WTC11 (cell line): ENCODE results near the gene UBXN11. TPM values are rescaled to one million over a fixed set of nuclear protein-coding genes. Genes with fewer than 3 reads are reported as not detected.

ENCODE experiments used
- ATAC-seq: fragments of 200-7000 bp; cut with Tn5 transposase; 2 replicates; pipeline ENCODE4 v1.10.0; 2021; ENCODE audit warnings: mild to moderate bottlenecking, moderate library complexity
- CTCF ChIA-PET: fragments of 300-600 bp; sonication (Branson Sonifier 250); formaldehyde crosslinking; loops from one replicate; lab custom pipeline; 2021; ENCODE audit warnings: antibody characterized with exemption; lab: Charles Lee
- POLR2A ChIA-PET: fragments of 350-600 bp; sonication (Branson Sonifier 250); formaldehyde crosslinking; loops from one replicate; lab custom pipeline; 2021; ENCODE audit warnings: antibody characterized with exemption; lab: Charles Lee
- DNase-seq: peaks from one replicate; pipeline ENCODE4 v3.0.0; 2021; ENCODE audit warnings: low spot score
- H3K27ac Mint-ChIP-seq: 2 replicates; pipeline ENCODE4 v1.8.0; 2021; ENCODE audit warnings: mixed read lengths
- H3K27me3 Mint-ChIP-seq: 2 replicates; pipeline ENCODE4 v1.8.0; 2021; ENCODE audit warnings: low read depth, mild to moderate bottlenecking, moderate library complexity, mixed read lengths
- H3K36me3 Mint-ChIP-seq: 2 replicates; pipeline ENCODE4 v1.8.0; 2021; ENCODE audit warnings: mixed read lengths
- H3K4me1 Mint-ChIP-seq: 2 replicates; pipeline ENCODE4 v1.8.0; 2022; ENCODE audit warnings: mixed read lengths
- H3K4me3 Mint-ChIP-seq: 2 replicates; pipeline ENCODE4 v1.8.0; 2021; ENCODE audit warnings: mild to moderate bottlenecking, moderate library complexity, mixed read lengths
- H3K9me3 Mint-ChIP-seq: 2 replicates; pipeline ENCODE4 v1.8.0; 2021; ENCODE audit warnings: mixed read lengths
- ERG ChIP-seq: fragments of 250-450 bp; sonication (Bioruptor Pico); IDR thresholded peaks from 2 replicates; pipeline ENCODE4 v1.8.0; 2021; ENCODE audit warnings: mild to moderate bottlenecking
- ESRRA ChIP-seq: sonication (generic); formaldehyde crosslinking; IDR thresholded peaks from 2 replicates; pipeline ENCODE4 v1.8.1; 2022; ENCODE audit warnings: mild to moderate bottlenecking, missing genetic modification reagents, borderline replicate concordance
- FOXP1 ChIP-seq: sonication (generic); formaldehyde crosslinking; IDR thresholded peaks from 2 replicates; pipeline ENCODE4 v1.8.0; 2022; ENCODE audit warnings: missing genetic modification reagents, mild to moderate bottlenecking, moderate library complexity, borderline replicate concordance
- JUN ChIP-seq: sonication (generic); formaldehyde crosslinking; IDR thresholded peaks from 2 replicates; pipeline ENCODE4 v1.8.0; 2023; ENCODE audit warnings: mild to moderate bottlenecking, missing genetic modification reagents
- KAT7 ChIP-seq: sonication (generic); formaldehyde crosslinking; IDR thresholded peaks from 2 replicates; pipeline ENCODE4 v1.8.1; 2023; ENCODE audit warnings: missing genetic modification reagents, mild to moderate bottlenecking, borderline replicate concordance
- TEAD4 ChIP-seq: sonication (generic); formaldehyde crosslinking; IDR thresholded peaks from 2 replicates; pipeline ENCODE4 v1.8.0; 2022; ENCODE audit warnings: mild to moderate bottlenecking, missing genetic modification reagents
- ZNF416 ChIP-seq: fragments of 250-450 bp; sonication (Bioruptor Pico); IDR thresholded peaks from 2 replicates; pipeline ENCODE4 v1.9.0; 2021; ENCODE audit warnings: mild to moderate bottlenecking, inconsistent platforms
- total RNA-seq: library from RNA; stranded (reverse); gene quantifications from 3 replicates; pipeline ENCODE4 v1.2.3, GENCODE V29; 2021
- TF ChIP-seq, protein P1 (sequence below): sonication (generic); formaldehyde crosslinking; IDR thresholded peaks from 2 replicates; pipeline ENCODE4 v1.8.1; 2023; ENCODE audit warnings: mild to moderate bottlenecking, missing genetic modification reagents, borderline replicate concordance
- TF ChIP-seq, protein P2 (sequence below): sonication (generic); formaldehyde crosslinking; IDR thresholded peaks from 2 replicates; pipeline ENCODE4 v1.8.1; 2023; ENCODE audit warnings: mild to moderate bottlenecking, missing genetic modification reagents, moderate library complexity
- TF ChIP-seq, protein P3 (sequence below): sonication (generic); formaldehyde crosslinking; IDR thresholded peaks from 2 replicates; pipeline ENCODE4 v1.8.0; 2022; ENCODE audit warnings: missing genetic modification reagents
- TF ChIP-seq, protein P4 (sequence below): fragments of 250-450 bp; sonication (Bioruptor Pico); IDR thresholded peaks from 2 replicates; pipeline ENCODE4 v1.9.0; 2021; ENCODE audit warnings: mild to moderate bottlenecking, borderline replicate concordance
- TF ChIP-seq, protein P5 (sequence below): sonication (generic); formaldehyde crosslinking; IDR thresholded peaks from 2 replicates; pipeline ENCODE4 v1.8.0; 2023; ENCODE audit warnings: mild to moderate bottlenecking, missing genetic modification reagents

Gene UBXN11
- total RNA-seq, 1 experiment from 2014 or later = 14.1 TPM

DNA sequence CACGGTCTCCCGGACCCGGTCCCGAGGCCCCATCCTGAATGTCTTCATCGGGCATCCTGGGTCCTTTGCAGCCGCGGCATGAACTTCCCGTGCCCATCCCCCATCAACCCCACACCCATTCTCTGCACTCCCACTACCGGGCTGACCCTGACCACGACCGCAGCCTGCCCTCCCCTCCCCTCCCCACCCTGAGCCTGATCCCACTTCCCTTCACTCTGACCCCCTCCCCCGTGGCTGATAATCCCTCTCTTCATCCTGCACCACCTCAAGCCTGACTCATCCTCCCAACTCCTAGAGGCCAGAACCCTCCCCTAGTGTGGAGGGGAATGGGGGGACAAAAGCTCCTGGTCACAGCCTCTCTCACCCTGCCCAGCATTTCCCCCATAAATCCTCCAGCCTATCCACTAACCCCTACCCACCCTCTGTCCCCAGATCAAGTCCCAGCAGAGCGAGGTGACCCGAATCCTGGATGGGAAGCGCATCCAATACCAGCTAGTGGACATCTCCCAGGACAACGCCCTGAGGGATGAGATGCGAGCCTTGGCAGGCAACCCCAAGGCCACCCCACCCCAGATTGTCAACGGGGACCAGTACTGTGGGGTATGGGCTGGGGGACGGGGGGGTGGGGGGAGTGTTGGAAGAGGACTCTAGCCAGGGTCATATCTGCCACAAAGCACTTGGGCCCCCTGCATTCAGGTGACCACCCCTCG lies 25.9 kb downstream of the UBXN11 start:
- ATAC-seq (no peak), DNase-seq (no peak)
- H3K27ac Mint-ChIP-seq = no peak overlapping the region; the same call in 1 of the 2 replicates

DNA sequence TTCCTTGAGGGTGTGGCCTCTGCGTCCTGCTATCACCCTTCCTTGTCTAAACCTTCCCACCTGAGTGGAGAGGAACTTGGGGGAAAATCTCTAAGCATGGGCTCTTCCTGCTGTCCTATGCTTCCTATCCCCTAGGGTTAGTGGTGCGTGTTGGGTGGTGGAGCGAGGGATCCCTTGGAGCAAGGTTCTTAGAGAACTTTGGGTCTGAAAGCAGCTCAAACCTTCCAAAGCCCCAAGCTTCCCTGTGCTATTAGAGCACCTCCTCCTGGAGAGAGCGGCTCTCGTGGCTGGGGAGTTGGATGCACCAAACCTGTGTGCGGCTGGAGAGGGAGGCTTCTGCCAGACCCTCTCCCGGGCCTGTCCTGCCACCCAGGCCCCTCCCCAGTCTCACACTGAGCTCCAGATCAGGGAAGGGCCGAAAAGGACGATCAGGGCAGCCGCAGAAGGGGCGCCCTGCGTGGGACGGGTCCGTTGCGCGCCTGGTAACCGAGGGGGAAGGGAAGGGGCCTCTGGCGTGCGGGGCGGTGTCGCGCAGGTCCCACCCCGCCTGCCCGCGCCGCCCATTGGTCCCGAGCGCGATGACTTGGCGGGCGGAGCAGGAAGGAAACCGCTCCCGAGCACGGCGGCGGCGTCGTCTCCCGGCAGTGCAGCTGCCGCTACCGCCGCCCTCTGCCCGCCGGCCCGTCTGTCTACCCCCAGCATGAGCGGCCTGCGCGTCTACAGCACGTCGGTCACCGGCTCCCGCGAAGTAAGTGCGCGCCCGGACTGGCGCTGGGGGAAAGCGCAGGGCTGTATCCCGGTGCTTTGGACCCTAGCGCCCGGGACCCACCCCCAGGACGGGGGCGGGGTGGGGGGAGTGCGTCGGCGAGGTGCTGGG lies 26.7 kb downstream of the UBXN11 start, which contains the start of gene SH3BGRL3:
Gene SH3BGRL3, plus strand, starts transcription at position 631 of the 877 bp plus-strand sequence. Its CDS starts 70 bp downstream, at position 701.
- CTCF ChIA-PET = interaction anchor here (0.6 to 11.1 kb wide), 30 partner anchors 9 to 254 kb away, joined by 3 to 306 read pairs (median 4); partner anchors contain the start of genes CATSPER4, CD52, CEP85 and CNKSR1
- Mint-ChIP-seq H3K4me1 (peaks cover 40% of the 10 kb centered on the region), H3K27ac (peak within 1 kb of the TSS; percentile 78), H3K36me3 (peaks cover 39% of the 10 kb centered on the region), H3K9me3 (no peaks in the 10 kb centered on the region), H3K27me3 (no peaks in the 10 kb centered on the region), H3K4me3 (peak within 1 kb of the TSS; percentile 85)
- ATAC-seq = peak; percentile 71
- DNase-seq = peak; percentile 76
- POLR2A ChIA-PET = interaction anchor here (0.6 to 1.3 kb wide), 5 partner anchors 11 to 192 kb away, joined by 3 to 6 read pairs (median 4); partner anchors contain the start of genes CATSPER4 and HMGN2
- no peak for TF ChIP-seq ERG
- TF ChIP-seq JUN (CRISPR knock-in tag) = no peak
- 0 out of 2 replicates have a peak, but pooled peaks have one; percentile 1 for TF ChIP-seq ZNF416 (CRISPR knock-in tag)
- TF ChIP-seq, protein P1, sequence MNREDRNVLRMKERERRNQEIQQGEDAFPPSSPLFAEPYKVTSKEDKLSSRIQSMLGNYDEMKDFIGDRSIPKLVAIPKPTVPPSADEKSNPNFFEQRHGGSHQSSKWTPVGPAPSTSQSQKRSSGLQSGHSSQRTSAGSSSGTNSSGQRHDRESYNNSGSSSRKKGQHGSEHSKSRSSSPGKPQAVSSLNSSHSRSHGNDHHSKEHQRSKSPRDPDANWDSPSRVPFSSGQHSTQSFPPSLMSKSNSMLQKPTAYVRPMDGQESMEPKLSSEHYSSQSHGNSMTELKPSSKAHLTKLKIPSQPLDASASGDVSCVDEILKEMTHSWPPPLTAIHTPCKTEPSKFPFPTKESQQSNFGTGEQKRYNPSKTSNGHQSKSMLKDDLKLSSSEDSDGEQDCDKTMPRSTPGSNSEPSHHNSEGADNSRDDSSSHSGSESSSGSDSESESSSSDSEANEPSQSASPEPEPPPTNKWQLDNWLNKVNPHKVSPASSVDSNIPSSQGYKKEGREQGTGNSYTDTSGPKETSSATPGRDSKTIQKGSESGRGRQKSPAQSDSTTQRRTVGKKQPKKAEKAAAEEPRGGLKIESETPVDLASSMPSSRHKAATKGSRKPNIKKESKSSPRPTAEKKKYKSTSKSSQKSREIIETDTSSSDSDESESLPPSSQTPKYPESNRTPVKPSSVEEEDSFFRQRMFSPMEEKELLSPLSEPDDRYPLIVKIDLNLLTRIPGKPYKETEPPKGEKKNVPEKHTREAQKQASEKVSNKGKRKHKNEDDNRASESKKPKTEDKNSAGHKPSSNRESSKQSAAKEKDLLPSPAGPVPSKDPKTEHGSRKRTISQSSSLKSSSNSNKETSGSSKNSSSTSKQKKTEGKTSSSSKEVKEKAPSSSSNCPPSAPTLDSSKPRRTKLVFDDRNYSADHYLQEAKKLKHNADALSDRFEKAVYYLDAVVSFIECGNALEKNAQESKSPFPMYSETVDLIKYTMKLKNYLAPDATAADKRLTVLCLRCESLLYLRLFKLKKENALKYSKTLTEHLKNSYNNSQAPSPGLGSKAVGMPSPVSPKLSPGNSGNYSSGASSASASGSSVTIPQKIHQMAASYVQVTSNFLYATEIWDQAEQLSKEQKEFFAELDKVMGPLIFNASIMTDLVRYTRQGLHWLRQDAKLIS (CRISPR knock-in tag) = no peak
- TF ChIP-seq, protein P2, sequence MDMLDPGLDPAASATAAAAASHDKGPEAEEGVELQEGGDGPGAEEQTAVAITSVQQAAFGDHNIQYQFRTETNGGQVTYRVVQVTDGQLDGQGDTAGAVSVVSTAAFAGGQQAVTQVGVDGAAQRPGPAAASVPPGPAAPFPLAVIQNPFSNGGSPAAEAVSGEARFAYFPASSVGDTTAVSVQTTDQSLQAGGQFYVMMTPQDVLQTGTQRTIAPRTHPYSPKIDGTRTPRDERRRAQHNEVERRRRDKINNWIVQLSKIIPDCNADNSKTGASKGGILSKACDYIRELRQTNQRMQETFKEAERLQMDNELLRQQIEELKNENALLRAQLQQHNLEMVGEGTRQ = no peak
- TF ChIP-seq, protein P3, sequence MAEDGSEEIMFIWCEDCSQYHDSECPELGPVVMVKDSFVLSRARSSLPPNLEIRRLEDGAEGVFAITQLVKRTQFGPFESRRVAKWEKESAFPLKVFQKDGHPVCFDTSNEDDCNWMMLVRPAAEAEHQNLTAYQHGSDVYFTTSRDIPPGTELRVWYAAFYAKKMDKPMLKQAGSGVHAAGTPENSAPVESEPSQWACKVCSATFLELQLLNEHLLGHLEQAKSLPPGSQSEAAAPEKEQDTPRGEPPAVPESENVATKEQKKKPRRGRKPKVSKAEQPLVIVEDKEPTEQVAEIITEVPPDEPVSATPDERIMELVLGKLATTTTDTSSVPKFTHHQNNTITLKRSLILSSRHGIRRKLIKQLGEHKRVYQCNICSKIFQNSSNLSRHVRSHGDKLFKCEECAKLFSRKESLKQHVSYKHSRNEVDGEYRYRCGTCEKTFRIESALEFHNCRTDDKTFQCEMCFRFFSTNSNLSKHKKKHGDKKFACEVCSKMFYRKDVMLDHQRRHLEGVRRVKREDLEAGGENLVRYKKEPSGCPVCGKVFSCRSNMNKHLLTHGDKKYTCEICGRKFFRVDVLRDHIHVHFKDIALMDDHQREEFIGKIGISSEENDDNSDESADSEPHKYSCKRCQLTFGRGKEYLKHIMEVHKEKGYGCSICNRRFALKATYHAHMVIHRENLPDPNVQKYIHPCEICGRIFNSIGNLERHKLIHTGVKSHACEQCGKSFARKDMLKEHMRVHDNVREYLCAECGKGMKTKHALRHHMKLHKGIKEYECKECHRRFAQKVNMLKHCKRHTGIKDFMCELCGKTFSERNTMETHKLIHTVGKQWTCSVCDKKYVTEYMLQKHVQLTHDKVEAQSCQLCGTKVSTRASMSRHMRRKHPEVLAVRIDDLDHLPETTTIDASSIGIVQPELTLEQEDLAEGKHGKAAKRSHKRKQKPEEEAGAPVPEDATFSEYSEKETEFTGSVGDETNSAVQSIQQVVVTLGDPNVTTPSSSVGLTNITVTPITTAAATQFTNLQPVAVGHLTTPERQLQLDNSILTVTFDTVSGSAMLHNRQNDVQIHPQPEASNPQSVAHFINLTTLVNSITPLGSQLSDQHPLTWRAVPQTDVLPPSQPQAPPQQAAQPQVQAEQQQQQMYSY (CRISPR knock-in tag) = no peak
- TF ChIP-seq FOXP1 (CRISPR knock-in tag) = peak; percentile 85
- TF ChIP-seq, protein P4, sequence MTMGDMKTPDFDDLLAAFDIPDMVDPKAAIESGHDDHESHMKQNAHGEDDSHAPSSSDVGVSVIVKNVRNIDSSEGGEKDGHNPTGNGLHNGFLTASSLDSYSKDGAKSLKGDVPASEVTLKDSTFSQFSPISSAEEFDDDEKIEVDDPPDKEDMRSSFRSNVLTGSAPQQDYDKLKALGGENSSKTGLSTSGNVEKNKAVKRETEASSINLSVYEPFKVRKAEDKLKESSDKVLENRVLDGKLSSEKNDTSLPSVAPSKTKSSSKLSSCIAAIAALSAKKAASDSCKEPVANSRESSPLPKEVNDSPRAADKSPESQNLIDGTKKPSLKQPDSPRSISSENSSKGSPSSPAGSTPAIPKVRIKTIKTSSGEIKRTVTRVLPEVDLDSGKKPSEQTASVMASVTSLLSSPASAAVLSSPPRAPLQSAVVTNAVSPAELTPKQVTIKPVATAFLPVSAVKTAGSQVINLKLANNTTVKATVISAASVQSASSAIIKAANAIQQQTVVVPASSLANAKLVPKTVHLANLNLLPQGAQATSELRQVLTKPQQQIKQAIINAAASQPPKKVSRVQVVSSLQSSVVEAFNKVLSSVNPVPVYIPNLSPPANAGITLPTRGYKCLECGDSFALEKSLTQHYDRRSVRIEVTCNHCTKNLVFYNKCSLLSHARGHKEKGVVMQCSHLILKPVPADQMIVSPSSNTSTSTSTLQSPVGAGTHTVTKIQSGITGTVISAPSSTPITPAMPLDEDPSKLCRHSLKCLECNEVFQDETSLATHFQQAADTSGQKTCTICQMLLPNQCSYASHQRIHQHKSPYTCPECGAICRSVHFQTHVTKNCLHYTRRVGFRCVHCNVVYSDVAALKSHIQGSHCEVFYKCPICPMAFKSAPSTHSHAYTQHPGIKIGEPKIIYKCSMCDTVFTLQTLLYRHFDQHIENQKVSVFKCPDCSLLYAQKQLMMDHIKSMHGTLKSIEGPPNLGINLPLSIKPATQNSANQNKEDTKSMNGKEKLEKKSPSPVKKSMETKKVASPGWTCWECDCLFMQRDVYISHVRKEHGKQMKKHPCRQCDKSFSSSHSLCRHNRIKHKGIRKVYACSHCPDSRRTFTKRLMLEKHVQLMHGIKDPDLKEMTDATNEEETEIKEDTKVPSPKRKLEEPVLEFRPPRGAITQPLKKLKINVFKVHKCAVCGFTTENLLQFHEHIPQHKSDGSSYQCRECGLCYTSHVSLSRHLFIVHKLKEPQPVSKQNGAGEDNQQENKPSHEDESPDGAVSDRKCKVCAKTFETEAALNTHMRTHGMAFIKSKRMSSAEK = 0 out of 2 replicates have a peak, but pooled peaks have one; percentile 46
- TF ChIP-seq TEAD4 (CRISPR knock-in tag) = no peak

More for the DNA sequence above, 25.9 kb downstream of the UBXN11 start:
- ChIA-PET POLR2A (no interaction called here), CTCF (interaction anchor here (0.6 to 11.1 kb wide), 15 partner anchors 10 to 245 kb away, joined by 3 to 306 read pairs (median 5); partner anchors contain the start of genes CATSPER4, CD52, CEP85 and CNKSR1)
- Mint-ChIP-seq H3K27me3 (no peaks in the 10 kb centered on the region), H3K4me1 (peaks cover 45% of the 10 kb centered on the region), H3K9me3 (no peaks in the 10 kb centered on the region), H3K4me3 (peak overlapping the region; percentile 85), H3K36me3 (peaks cover 33% of the 10 kb centered on the region)
- TF ChIP-seq ESRRA (CRISPR knock-in tag) = peak; percentile 21; the same call in 1 of the 2 replicates
- TF ChIP-seq, protein P5, sequence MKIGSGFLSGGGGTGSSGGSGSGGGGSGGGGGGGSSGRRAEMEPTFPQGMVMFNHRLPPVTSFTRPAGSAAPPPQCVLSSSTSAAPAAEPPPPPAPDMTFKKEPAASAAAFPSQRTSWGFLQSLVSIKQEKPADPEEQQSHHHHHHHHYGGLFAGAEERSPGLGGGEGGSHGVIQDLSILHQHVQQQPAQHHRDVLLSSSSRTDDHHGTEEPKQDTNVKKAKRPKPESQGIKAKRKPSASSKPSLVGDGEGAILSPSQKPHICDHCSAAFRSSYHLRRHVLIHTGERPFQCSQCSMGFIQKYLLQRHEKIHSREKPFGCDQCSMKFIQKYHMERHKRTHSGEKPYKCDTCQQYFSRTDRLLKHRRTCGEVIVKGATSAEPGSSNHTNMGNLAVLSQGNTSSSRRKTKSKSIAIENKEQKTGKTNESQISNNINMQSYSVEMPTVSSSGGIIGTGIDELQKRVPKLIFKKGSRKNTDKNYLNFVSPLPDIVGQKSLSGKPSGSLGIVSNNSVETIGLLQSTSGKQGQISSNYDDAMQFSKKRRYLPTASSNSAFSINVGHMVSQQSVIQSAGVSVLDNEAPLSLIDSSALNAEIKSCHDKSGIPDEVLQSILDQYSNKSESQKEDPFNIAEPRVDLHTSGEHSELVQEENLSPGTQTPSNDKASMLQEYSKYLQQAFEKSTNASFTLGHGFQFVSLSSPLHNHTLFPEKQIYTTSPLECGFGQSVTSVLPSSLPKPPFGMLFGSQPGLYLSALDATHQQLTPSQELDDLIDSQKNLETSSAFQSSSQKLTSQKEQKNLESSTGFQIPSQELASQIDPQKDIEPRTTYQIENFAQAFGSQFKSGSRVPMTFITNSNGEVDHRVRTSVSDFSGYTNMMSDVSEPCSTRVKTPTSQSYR (CRISPR knock-in tag) = 0 out of 2 replicates have a peak, but pooled peaks have one; percentile 12
- no peak for TF ChIP-seq KAT7 (CRISPR knock-in tag)
